Epidermal melanocyte (primary cell): ENCODE data around the gene PDGFC.
"Not testable (repeated sequence)": the region's sequence is repeated elsewhere in the genome, so short reads cannot be mapped to it uniquely, and the experiment has no call there.

Source experiments
- DNase-seq: peaks from one replicate; pipeline ENCODE4 v3.0.0; 2011; ENCODE audit warnings: low spot score; ENCODE audit not compliant: insufficient read length

The PDGFC gene

GRCh38 chr4:156952078-156952759 is 19.4 kb downstream of the PDGFC start:
- no peak for DNase-seq

- no peak for DNase-seq
These were observed 20.7 kb downstream of the PDGFC start for GRCh38 chr4:156950948-156951347.

GRCh38 chr4:156950090-156950489 is 21.5 kb downstream of the PDGFC start:
- no peak for DNase-seq

GRCh38 chr4:156949373-156949814 is 22.2 kb downstream of the PDGFC start:
- no peak for DNase-seq

DNA sequence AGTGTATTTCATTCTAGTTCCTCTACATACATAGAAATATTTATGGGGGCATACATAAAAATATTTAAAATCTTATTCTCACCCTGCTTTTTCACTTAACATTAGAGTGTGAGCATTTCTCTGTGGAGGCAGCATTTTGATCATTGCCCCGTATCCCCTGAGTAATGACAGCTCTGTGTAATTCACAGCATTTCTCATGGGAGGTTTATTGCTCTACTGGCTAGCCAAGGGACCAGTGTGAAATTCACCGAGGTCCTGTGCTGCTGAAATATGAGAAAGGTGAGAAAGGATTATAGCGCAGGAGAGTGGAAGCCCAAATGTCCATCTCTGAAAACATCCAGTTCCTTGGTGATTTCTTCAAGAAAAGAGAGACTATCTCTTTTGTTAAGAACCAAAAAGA is 22.9 kb downstream of the PDGFC start:
- DNase-seq: no peak

DNA sequence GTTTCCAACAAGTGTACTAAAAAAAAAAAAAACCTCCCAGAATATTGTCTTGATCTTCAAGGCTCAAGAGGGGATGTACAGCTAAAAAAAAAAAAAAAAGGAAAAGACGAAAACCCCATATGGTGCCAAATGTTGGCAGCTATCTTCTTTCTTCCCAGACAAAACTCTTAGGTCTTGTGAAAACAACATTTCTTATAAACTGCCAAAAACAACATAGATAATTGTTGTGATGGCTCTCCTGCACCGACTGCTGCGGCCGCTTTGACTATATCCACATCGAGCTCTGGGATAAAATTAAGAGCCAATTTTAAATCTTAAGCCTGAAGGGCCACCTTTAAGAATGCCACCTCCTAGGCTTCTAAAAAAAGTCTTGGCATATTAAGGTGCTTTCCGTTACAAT is 23.5 kb downstream of the PDGFC start:
- no peak for DNase-seq

DNA sequence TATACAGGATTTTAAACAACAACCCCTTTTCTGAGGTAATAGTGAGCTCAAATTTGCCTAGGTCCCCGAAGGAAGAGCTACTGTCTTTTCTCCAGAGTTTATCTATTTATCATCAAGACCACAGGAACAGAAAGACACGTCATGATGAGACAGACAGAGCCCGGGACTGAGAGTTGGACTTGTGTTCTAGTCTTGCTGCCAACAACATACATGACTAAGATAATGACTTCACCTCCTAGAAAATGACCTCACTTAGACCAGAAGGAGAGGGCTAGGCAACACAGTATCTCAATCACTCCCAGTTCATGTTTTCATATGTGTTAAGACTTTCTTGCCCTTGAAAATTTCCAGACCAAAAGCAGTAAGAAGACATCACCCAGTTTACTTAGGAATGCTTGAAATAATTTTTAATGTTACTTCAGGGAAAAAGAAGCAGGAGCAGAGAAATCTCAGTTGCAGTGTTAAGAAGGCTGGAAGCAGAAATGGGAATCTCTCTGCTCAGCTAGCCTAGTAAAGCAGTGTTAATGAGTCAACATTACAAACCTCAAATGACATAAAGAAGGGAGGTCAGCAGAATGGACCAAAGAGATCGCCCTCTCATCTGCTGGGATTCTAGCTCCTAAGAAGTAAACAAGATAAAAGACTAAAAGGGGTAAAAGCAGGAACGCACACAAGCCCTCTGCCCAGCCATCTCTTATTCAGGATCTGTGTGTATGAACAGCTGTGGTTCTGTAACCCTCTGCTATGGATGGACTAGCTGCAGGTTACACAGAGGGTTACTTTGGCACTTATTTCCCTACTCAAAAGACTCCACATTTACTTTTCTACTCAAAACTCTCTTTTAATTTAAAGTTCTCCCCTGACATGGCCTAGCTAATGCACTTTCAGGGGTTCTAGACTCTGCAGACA is 24.8 kb downstream of the PDGFC start:
- no peak for DNase-seq

- no peak for DNase-seq
These were observed 26.1 kb downstream of the PDGFC start for GRCh38 chr4:156945532-156945931.

DNA sequence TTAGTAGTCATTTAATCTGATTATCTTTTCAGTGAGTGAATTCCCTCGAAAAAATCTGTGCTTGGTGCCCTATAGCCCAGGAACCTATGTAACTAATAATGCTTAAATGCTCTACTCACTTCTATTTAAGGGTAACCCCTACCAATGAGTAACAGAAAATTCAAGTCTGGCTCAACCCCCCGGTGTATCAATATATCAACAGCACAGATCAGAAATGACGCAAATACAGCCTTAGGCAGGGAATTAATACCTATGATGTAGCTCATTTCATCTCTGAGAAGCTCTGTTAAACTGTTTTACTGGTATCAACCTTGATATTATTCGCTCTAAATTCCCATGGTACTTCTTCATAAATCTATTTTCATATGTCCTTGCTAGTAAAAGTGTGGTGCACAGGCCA is 28.6 kb downstream of the PDGFC start:
- DNase-seq: no peak

DNA sequence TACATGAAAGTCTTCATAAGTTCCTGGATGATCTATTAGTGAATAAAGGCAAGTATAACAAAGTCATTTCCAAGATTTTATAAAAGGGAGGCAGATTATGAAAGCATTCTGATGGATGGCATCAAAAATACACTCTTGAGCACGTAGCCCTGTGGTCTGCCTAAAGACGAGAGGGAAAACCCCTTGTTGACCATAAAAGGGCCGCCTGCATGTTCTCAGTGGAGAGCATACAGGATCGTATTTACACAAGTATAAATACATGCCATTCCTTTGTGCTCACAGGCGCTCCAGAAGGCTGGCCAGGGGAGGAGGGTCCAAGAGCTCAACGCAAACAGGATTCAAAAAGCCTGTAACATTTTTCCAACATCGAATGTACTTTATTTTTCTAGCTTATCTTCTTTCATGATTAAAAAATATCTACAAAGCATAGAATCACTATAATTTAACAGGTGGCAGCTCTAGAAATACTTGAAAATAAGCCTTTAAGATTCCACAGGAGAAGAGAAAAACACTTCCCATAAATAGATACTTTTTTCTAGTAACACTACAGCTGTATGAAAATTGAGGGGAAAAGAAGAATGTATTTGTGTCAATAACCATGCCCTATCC is 29.6 kb downstream of the PDGFC start:
- DNase-seq: no peak

GRCh38 chr4:156939801-156940200 is 31.8 kb downstream of the PDGFC start:
- no peak for DNase-seq

DNA sequence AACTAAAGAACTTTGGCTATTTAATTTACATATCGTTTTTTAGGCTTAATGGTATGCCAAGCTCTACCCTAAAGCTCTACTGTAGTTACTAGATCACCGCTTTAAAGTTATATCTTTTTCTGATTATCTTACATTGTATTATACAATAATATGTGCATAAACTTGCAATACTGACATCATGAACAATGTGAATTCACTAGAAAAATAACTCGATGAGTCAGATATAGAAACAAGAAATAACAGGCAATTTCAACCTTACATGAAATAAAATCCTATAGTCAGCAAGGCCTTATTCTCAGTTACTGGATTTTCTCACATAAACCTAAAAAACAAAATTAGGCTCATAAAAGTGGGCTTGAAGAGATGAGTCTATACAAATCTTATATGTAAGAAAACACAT is 32.5 kb downstream of the PDGFC start:
- no peak for DNase-seq

GRCh38 chr4:156934259-156934635 is 37.4 kb downstream of the PDGFC start:
- DNase-seq: no peak

GRCh38 chr4:156933633-156934258 is 37.9 kb downstream of the PDGFC start:
- DNase-seq: no peak

DNA sequence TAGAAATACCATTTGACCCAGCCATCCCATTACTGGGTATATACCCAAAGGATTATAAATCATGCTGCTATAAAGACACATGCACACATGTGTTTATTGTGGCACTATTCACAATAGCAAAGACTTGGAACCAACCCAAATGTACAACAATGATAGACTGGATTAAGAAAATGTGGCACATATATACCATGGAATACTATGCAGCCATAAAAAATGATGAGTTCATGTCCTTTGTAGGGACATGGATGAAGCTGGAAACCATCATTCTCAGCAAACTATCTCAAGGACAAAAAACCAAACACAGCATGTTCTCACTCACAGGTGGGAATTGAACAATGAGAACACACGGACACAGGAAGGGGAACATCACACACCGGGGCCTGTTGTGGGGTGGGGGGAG is 39.2 kb downstream of the PDGFC start:
- not testable (repeated sequence) for DNase-seq

GRCh38 chr4:156931267-156931666 is 40.3 kb downstream of the PDGFC start:
- no peak for DNase-seq

- DNase-seq: no peak
These were observed 42.1 kb downstream of the PDGFC start for GRCh38 chr4:156929386-156930105.

DNA sequence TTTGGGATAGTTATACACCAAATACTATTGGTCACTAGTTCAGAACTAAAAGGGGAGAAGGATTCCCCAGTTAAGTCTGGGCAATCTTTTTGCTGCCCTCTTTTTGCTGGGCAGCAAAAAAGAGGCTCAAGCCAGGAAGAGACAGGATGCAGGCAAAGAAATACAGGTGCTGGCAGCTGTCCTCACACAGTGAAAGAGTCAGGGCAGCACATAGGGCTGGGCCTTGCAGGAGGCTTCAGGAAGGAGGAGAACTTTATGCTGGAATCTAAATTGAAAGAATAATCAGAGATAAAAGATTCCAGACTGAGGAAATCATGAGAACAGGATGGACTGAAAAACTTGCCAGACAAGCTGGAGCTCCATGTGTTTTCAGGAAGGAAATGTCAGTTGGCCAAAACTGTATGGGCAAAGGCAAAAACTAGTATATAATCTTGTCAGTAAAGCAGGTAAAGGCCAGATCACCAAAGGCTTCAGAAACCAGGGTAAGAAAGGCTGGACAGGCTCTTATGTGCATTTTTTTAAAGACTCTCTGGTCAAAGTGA is 46.8 kb downstream of the PDGFC start:
- DNase-seq: no peak

- DNase-seq: no peak
These were observed 48.1 kb downstream of the PDGFC start for GRCh38 chr4:156923525-156923924.

DNA sequence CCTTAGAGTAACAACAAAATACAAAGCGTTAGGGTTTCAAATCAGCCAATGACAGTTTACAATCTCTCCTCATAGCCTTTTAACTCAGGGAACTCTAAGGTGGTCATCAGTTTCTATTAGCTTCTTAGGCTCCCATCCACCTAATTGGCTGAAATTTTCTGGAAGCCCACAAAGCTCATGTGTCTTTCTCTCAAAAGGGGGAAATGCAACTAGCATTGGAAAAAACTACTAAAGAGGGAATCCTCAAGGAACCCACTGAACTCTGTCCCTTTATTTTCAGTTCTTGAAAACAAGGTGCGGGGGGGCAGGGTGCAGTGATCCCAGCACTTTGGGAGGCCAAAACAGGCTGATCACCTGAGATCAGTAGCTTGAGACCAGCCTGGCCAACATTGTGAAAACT is 56.4 kb downstream of the PDGFC start:
- DNase-seq: no peak

GRCh38 chr4:156913234-156913633 is 58.4 kb downstream of the PDGFC start:
- DNase-seq: no peak
